ENCODE measurements around the gene HYAL3.

- TF ChIP-seq CTCF (IDR thresholded peaks at IDR 0.05; ENCODE audit: borderline replicate concordance, extremely low read depth, low read length, poor library complexity, severe bottlenecking) (no peak), EZH2 (IDR thresholded peaks at IDR 0.05; ENCODE audit: borderline replicate concordance, low read depth, low read length, severe bottlenecking) (no peak)
Observed at GRCh38 chr3:50279255-50280016, 19.8 kb downstream of the HYAL3 start.

Measured in DND-41 (cell line).